ENCODE results near the gene MRC2. TPM values are rescaled to one million over a fixed set of nuclear protein-coding genes. Genes with fewer than 3 reads are reported as not detected.
A peak's percentile ranks its signal among the peaks of the same experiment; 100 is the strongest.
"Not testable (repeated sequence)": the region's sequence is repeated elsewhere in the genome, so short reads cannot be mapped to it uniquely, and the experiment has no call there.

The MRC2 gene
- total RNA-seq, 1 donor from 2014 or later, result 175 TPM

DNA sequence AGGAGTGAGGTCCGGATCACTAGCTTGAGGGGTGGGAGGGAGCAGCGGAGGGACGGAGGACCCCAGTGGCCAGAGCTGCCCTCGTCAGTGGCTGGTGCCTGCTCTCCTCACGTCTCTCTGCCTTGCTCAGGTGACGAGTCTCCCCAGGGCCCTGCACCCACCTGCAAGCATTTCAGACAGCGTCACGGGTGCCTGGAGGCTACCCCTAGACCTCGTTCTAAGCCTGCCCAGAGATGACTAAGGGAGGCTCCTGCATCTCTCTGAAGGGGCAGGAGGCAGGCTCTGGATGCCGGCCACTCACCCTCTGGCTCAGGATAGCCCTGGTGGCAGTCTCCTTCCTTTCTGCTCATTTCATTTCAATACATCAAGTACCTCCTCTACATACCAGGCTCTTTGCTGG is 68.8 kb downstream of the MRC2 start:
- peaks cover 0 to 12% (median 6%) of the 10 kb centered on the region in 3 donors for H3K4me1 ChIP-seq (ENCODE audit: control insufficient read depth in 3 of 3, insufficient read depth in 3 of 3, low read length in 3 of 3)
- H3K27me3 ChIP-seq (ENCODE audit: control insufficient read depth in 3 of 3, insufficient read depth in 3 of 3, low read length in 3 of 3), result no peaks in the 10 kb centered on the region
- no peaks in the 10 kb centered on the region for H3K36me3 ChIP-seq (ENCODE audit: control insufficient read depth in 3 of 3, insufficient read depth in 3 of 3, low read length in 3 of 3)
- H3K27ac ChIP-seq (ENCODE audit: low read depth, low read length), result no peak overlapping the region
- H3K9me3 ChIP-seq (ENCODE audit: control insufficient read depth in 3 of 3, low read length in 3 of 3), result no peaks in the 10 kb centered on the region
- H3K4me3 ChIP-seq (ENCODE audit: low read length in 3 of 3), result no peak overlapping the region
- H3K9ac ChIP-seq (ENCODE audit: low read depth in 1 of 3, low read length in 3 of 3), result no peak overlapping the region

DNA sequence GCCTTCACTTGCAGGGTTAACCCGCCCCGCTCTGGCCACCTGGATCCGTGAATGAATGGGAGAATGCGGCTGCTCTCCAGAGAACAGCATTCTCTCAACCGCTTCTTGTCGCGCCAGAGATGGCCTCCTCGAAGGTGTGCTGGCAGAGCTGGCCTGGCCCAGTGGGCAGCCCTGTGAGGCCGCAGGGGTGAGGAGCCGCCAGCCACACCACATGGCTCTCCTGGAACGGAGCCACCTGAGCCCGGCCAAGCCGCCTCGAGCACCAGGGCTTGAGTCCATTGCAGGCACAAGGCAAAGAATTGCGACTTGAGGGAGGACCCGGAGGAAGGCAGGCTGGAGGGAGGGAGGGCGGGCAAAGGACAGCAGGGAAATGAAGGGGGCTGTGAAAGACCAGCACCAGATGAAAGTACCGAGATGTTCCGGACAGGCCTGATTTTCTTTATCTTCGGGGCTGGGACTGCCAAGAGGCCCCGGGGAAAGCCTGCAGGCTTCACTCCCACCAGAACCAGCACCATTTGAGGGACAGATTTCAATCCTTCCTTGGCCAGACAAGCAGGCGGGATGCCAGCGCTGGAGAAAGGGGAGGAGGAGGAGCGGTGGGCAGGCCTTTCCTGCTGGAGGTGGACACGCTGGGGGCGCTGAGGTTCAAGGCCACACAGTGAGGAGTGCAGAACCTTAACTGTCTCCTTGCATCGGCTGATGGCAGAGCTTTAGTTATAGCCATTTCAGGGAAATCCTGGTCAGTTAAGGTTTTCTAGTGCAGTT is 69.4 kb downstream of the MRC2 start:
- peaks cover 0 to 3% (median 0%) of the 10 kb centered on the region in 3 donors for H3K27me3 ChIP-seq (ENCODE audit: control insufficient read depth in 3 of 3, insufficient read depth in 3 of 3, low read length in 3 of 3)
- no peak overlapping the region for H3K4me3 ChIP-seq (ENCODE audit: low read length in 3 of 3)
- no peak overlapping the region for H3K9ac ChIP-seq (ENCODE audit: low read depth in 1 of 3, low read length in 3 of 3)
- H3K9me3 ChIP-seq (ENCODE audit: control insufficient read depth in 3 of 3, low read length in 3 of 3), result no peaks in the 10 kb centered on the region
- H3K4me1 ChIP-seq (ENCODE audit: control insufficient read depth in 3 of 3, insufficient read depth in 3 of 3, low read length in 3 of 3), result peaks cover 0 to 12% (median 6%) of the 10 kb centered on the region in 3 donors
- no peaks in the 10 kb centered on the region for H3K36me3 ChIP-seq (ENCODE audit: control insufficient read depth in 3 of 3, insufficient read depth in 3 of 3, low read length in 3 of 3)
- H3K27ac ChIP-seq (ENCODE audit: low read depth, low read length), result no peak overlapping the region

DNA sequence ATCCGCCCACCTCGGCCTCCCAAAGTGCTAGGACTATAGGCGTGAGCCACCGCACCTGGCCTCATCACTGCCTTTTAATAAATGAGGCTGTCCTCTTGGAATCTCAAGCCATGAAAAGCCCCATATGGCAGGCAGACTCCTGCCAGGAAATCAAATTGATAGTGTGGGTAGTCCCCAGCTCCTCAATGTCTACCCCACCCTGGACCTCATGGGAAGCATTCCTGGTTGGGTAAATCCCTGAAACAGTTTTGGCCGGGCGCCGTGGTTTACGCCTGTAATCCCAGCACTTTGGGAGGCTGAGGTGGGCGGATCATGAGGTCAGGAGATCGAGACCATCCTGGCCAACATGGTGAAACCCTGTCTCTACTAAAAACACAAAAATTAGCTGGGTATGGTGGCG is 71.0 kb downstream of the MRC2 start:
- peaks cover 3 to 14% (median 8%) of the 10 kb centered on the region in 3 donors for H3K27me3 ChIP-seq (ENCODE audit: control insufficient read depth in 3 of 3, insufficient read depth in 3 of 3, low read length in 3 of 3)
- H3K9ac ChIP-seq (ENCODE audit: low read depth in 1 of 3, low read length in 3 of 3); H3K27ac ChIP-seq (ENCODE audit: low read depth, low read length); H3K9me3 ChIP-seq (ENCODE audit: control insufficient read depth in 3 of 3, low read length in 3 of 3); H3K4me3 ChIP-seq (ENCODE audit: low read length in 3 of 3); H3K36me3 ChIP-seq (ENCODE audit: control insufficient read depth in 3 of 3, insufficient read depth in 3 of 3, low read length in 3 of 3): not testable (repeated sequence)
- peaks cover 2 to 15% (median 8%) of the 10 kb centered on the region in 3 donors for H3K4me1 ChIP-seq (ENCODE audit: control insufficient read depth in 3 of 3, insufficient read depth in 3 of 3, low read length in 3 of 3)

DNA sequence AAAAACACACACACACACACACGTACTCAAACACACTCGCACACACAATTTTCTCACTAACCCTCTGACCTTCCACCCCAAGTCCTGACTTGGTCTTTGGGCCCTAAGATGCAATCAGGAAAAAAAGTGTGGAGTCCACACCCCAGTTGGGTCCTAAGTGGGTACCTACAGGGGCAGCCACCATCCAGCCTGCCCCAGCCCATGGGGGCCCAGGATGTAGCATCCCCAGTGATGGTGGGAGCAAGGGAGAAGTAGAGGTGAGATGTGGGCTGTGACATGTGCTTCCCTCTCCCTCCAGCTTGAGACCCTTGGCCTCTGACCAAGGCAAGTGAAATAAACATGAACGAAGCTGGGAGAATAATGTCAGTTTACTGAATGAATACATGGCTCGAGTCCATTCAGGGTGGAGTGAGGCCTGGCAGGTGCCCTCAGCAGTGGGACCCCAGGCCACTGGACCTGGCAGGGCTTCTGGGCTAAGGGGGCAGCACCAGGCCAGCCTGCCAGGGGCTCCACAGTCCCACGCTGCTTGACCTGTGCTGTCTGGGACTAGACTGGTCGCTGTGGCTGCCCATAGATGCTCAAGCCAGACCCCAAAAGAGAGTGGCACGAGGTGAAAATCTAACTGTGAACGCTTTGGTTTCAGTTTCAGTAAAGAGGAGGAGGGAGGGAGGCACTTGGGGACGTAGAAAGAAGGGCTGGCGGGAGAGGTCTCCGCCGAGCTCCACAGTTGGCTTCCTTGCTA is 73.7 kb downstream of the MRC2 start:
- no peak overlapping the region for H3K4me3 ChIP-seq (ENCODE audit: low read length in 3 of 3)
- H3K27me3 ChIP-seq (ENCODE audit: control insufficient read depth in 3 of 3, insufficient read depth in 3 of 3, low read length in 3 of 3), result peaks cover 3 to 25% (median 14%) of the 10 kb centered on the region in 3 donors
- H3K9ac ChIP-seq (ENCODE audit: low read depth in 1 of 3, low read length in 3 of 3), result no peak overlapping the region
- H3K9me3 ChIP-seq (ENCODE audit: control insufficient read depth in 3 of 3, low read length in 3 of 3), result no peaks in the 10 kb centered on the region
- peaks cover 10 to 16% (median 16%) of the 10 kb centered on the region in 3 donors for H3K4me1 ChIP-seq (ENCODE audit: control insufficient read depth in 3 of 3, insufficient read depth in 3 of 3, low read length in 3 of 3)
- no peak overlapping the region for H3K27ac ChIP-seq (ENCODE audit: low read depth, low read length)
- no peaks in the 10 kb centered on the region for H3K36me3 ChIP-seq (ENCODE audit: control insufficient read depth in 3 of 3, insufficient read depth in 3 of 3, low read length in 3 of 3)

DNA sequence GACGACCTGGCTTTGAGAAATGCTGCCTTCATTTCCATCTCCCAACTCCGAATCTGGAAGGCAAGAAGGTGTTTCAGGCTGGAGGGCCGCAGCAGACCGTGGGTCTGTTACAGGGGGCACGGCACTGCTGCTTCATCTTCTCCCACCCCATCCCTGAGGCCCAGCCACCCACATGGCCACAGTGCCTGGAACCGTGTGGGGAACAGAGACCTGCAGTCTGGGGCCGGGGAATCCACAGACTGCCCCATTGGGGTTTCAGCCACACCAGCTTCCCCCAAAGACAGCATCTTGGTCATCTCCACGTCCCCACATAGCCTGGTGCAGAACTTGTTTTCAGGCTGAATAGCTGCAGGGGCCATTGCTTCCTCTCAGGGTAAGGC is 74.2 kb downstream of the MRC2 start:
- no peaks in the 10 kb centered on the region for H3K36me3 ChIP-seq (ENCODE audit: control insufficient read depth in 3 of 3, insufficient read depth in 3 of 3, low read length in 3 of 3)

DNA sequence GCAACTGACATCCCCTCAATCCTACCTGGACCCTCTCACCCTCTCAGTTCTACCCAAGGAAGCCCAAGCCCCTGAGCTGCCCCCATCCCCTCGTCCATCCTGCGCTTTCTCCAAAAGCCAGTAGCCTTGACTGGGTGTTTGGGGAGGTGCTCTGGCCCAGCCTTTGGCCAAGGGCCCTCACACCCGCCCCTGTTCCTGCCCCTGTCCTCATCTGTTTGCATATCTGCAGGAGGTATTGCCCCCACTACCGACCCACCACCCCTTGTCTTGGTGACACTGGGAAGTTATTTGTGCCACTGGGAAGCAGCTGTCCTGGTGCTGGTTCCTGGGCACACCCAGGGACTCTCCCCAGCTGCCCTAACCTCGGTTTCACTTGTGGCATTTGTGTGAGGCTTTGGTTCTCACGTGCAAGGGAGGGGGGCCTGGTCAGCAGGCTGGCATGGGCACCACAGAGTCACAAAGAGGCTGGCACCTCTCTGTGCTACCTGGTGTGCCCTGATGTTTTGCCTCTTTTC is 75.3 kb downstream of the MRC2 start:
- Histone ChIP-seq H3K27ac (ENCODE audit: low read depth, low read length) (no peak overlapping the region), H3K9ac (ENCODE audit: low read depth in 1 of 3, low read length in 3 of 3) (no peak overlapping the region), H3K27me3 (ENCODE audit: control insufficient read depth in 3 of 3, insufficient read depth in 3 of 3, low read length in 3 of 3) (peaks cover 3 to 30% (median 14%) of the 10 kb centered on the region in 3 donors), H3K4me3 (ENCODE audit: low read length in 3 of 3) (no peak overlapping the region), H3K36me3 (ENCODE audit: control insufficient read depth in 3 of 3, insufficient read depth in 3 of 3, low read length in 3 of 3) (no peaks in the 10 kb centered on the region), H3K4me1 (ENCODE audit: control insufficient read depth in 3 of 3, insufficient read depth in 3 of 3, low read length in 3 of 3) (peaks cover 4 to 16% (median 12%) of the 10 kb centered on the region in 3 donors), H3K9me3 (ENCODE audit: control insufficient read depth in 3 of 3, low read length in 3 of 3) (no peaks in the 10 kb centered on the region)

More for the DNA sequence above, 74.2 kb downstream of the MRC2 start:
- H3K9ac ChIP-seq (ENCODE audit: low read depth in 1 of 3, low read length in 3 of 3), result no peak overlapping the region
- H3K27me3 ChIP-seq (ENCODE audit: control insufficient read depth in 3 of 3, insufficient read depth in 3 of 3, low read length in 3 of 3), result peaks cover 3 to 29% (median 14%) of the 10 kb centered on the region in 3 donors
- H3K9me3 ChIP-seq (ENCODE audit: control insufficient read depth in 3 of 3, low read length in 3 of 3), result no peaks in the 10 kb centered on the region
- H3K4me3 ChIP-seq (ENCODE audit: low read length in 3 of 3), result no peak overlapping the region
- H3K4me1 ChIP-seq (ENCODE audit: control insufficient read depth in 3 of 3, insufficient read depth in 3 of 3, low read length in 3 of 3), result peaks cover 10 to 16% (median 15%) of the 10 kb centered on the region in 3 donors
- no peak overlapping the region for H3K27ac ChIP-seq (ENCODE audit: low read depth, low read length)

DNA sequence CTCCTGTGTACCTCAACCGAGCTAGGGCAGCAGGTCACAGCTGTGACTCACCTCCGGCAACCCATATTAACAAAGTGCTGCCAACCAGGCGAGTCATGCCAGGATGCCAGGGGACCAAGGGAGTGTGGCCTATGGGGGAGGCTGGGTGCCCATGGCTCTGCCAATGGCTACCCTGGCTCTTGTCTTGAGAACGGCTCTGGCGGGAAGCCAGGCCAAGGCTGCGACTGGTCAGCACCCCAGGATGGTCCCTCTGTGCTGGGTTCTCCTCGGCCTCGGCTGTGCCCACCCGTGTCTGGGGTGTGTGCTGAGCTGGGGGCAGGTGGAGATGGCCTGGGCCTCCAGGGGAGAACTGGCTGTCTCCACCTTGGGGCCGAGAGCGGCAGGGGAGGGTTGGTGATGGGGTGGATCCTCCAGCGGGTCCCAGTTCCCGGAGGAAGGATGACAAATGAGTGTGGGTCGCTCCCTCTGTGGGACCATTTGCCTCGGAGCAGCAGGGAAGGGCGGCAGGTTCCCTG is 75.8 kb downstream of the MRC2 start:
- peak overlapping the region in 2 of 3 donors; percentile 7 to 27 for H3K4me3 ChIP-seq (ENCODE audit: low read length in 3 of 3)
- H3K4me1 ChIP-seq (ENCODE audit: control insufficient read depth in 3 of 3, insufficient read depth in 3 of 3, low read length in 3 of 3), result peaks cover 4 to 16% (median 12%) of the 10 kb centered on the region in 3 donors
- peak overlapping the region in 1 of 3 donors; percentile 40 for H3K9ac ChIP-seq (ENCODE audit: low read depth in 1 of 3, low read length in 3 of 3)
- H3K36me3 ChIP-seq (ENCODE audit: control insufficient read depth in 3 of 3, insufficient read depth in 3 of 3, low read length in 3 of 3), result no peaks in the 10 kb centered on the region
- H3K27ac ChIP-seq (ENCODE audit: low read depth, low read length), result no peak overlapping the region
- no peaks in the 10 kb centered on the region for H3K9me3 ChIP-seq (ENCODE audit: control insufficient read depth in 3 of 3, low read length in 3 of 3)
- peaks cover 3 to 30% (median 14%) of the 10 kb centered on the region in 3 donors for H3K27me3 ChIP-seq (ENCODE audit: control insufficient read depth in 3 of 3, insufficient read depth in 3 of 3, low read length in 3 of 3)

DNA sequence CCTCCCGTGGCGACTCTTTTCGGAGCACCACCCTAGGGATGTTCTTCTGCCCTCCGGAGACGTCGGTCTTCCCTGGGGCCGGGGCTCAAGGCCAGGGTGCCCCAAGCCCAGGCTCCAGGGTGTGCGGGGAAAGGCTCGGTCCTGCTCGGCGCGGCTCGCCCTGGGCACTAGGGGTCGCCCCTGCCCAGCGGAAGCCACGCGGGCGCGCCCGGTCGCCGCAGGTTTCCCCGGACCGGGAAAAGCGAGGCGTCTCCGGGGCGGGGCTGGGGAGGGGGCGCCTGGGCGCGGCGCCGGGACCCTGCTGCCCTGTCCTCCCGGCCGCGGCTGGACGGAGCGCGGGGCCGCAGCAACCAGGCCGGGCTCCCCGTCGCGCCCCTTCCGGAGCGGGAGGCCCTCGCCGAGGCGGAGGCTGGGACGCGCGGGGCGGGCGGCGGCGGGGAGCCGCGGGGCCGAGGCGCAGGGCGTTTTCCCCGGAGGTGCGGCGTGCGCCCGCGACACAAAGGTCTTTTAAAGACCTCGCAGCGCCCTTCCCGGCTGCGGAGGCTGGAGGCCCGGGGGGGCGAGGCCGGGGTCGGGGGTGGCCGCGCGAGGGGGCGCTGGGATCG is 76.4 kb downstream of the MRC2 start:
- peak overlapping the region; percentile 43 to 61 (median 60) for H3K4me3 ChIP-seq (ENCODE audit: low read length in 3 of 3)
- H3K36me3 ChIP-seq (ENCODE audit: control insufficient read depth in 3 of 3, insufficient read depth in 3 of 3, low read length in 3 of 3), result no peaks in the 10 kb centered on the region
- H3K9me3 ChIP-seq (ENCODE audit: control insufficient read depth in 3 of 3, low read length in 3 of 3), result peaks cover 0 to 2% (median 0%) of the 10 kb centered on the region in 3 donors
- H3K27ac ChIP-seq (ENCODE audit: low read depth, low read length), result peak overlapping the region; percentile 8
- peaks cover 3 to 30% (median 14%) of the 10 kb centered on the region in 3 donors for H3K27me3 ChIP-seq (ENCODE audit: control insufficient read depth in 3 of 3, insufficient read depth in 3 of 3, low read length in 3 of 3)
- H3K4me1 ChIP-seq (ENCODE audit: control insufficient read depth in 3 of 3, insufficient read depth in 3 of 3, low read length in 3 of 3), result peaks cover 4 to 16% (median 12%) of the 10 kb centered on the region in 3 donors
- peak overlapping the region in 1 of 3 donors; percentile 40 for H3K9ac ChIP-seq (ENCODE audit: low read depth in 1 of 3, low read length in 3 of 3)

DNA sequence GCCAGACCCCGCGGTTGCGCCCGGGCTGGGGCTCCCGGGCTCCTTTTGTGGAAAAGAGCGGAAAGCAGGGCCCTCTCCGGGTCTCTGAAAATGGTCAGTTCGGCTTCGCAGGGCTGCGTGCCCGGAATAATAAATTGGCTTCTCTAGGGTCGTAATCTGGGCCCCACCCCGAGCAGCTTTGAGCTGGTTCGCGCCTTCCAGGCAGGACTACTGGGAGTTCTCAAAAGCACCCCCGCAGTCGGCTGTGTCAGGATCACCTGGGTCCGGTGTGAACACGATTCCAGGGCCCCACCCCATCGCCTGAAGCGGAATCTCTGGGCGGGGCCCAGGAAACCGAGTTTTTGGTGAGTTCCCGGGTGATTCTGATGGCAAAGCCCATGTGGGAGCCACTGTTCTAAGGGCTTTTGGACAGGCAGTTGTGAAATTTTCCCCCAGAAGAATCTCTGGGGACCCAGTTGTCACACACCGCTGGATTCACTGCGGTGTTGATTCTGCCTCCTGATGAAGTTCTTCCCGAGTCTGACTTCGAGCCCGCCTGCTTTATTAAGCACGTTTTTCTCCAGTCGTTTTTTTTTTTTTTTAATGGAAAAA is 77.0 kb downstream of the MRC2 start:
- Histone ChIP-seq H3K4me3 (ENCODE audit: low read length in 3 of 3) (peak overlapping the region; percentile 22 to 60 (median 43)), H3K9ac (ENCODE audit: low read depth in 1 of 3, low read length in 3 of 3) (peak overlapping the region in 2 of 3 donors; percentile 14 to 40), H3K36me3 (ENCODE audit: control insufficient read depth in 3 of 3, insufficient read depth in 3 of 3, low read length in 3 of 3) (no peaks in the 10 kb centered on the region), H3K4me1 (ENCODE audit: control insufficient read depth in 3 of 3, insufficient read depth in 3 of 3, low read length in 3 of 3) (peaks cover 4 to 16% (median 12%) of the 10 kb centered on the region in 3 donors), H3K27me3 (ENCODE audit: control insufficient read depth in 3 of 3, insufficient read depth in 3 of 3, low read length in 3 of 3) (peaks cover 3 to 30% (median 14%) of the 10 kb centered on the region in 3 donors), H3K9me3 (ENCODE audit: control insufficient read depth in 3 of 3, low read length in 3 of 3) (peaks cover 0 to 2% (median 0%) of the 10 kb centered on the region in 3 donors), H3K27ac (ENCODE audit: low read depth, low read length) (peak overlapping the region; percentile 8)
